PFSK-1 (cell line): ENCODE measurements around the gene MLF2. TPM values are rescaled to one million over a fixed set of nuclear protein-coding genes. Genes with fewer than 3 reads are reported as not detected.
A peak's percentile ranks its signal among the peaks of the same experiment; 100 is the strongest.

ENCODE experiments used
- FOXP2 ChIP-seq: optimal IDR thresholded peaks from 2 replicates; pipeline ENCODE3; 2011; ENCODE audit warnings: borderline replicate concordance, control low read depth, inconsistent platforms; ENCODE audit not compliant: insufficient read depth; ENCODE audit errors: extremely low read length, extremely low read depth
- POLR2AphosphoS5 ChIP-seq: IDR thresholded peaks from 2 replicates; pipeline ENCODE4 v1.6.1; 2012; ENCODE audit warnings: low read depth, mild to moderate bottlenecking, control low read depth, low read length, moderate library complexity
- REST ChIP-seq, 2 experiments: IDR thresholded peaks; 2 replicates each; pipeline versions ENCODE4 v1.6.1 to v1.8.0; 2011 to 2012; ENCODE audit warnings: low read depth in 2 of 2, low read length in 2 of 2, control low read depth in 1 of 2, inconsistent platforms in 1 of 2, mild to moderate bottlenecking in 1 of 2, moderate library complexity in 1 of 2; ENCODE audit not compliant: insufficient read depth in 1 of 2
- SIN3A ChIP-seq: IDR thresholded peaks from 2 replicates; pipeline ENCODE4 v1.6.1; 2012; ENCODE audit warnings: mild to moderate bottlenecking, low read length, moderate library complexity, borderline replicate concordance; ENCODE audit not compliant: insufficient read depth
- TAF1 ChIP-seq: IDR thresholded peaks from 2 replicates; pipeline ENCODE4 v1.6.1; 2012; ENCODE audit warnings: low read length, control low read depth, borderline replicate concordance; ENCODE audit not compliant: insufficient read depth
- polyA plus RNA-seq: library from polyadenylated mRNA; unstranded; fragments of >200 nt; gene quantifications from one replicate; pipeline ENCODE4 v1.2.1, GENCODE V29; 2012; ENCODE audit warnings: low read depth, missing spikeins; ENCODE audit not compliant: insufficient read length

Gene MLF2
- 364 TPM for polyA plus RNA-seq

GRCh38 chr12:6752921-6753771 is at the start of gene MLF2:
Gene MLF2 (minus strand): TSS chr12:6753141. CDS start chr12:6752334, 807 bp downstream.
- TF ChIP-seq FOXP2 (peak; percentile 79), TAF1 (peak; percentile 85), POLR2AphosphoS5 (peak; percentile 62), SIN3A (peak; percentile 3; the same call in 1 of the 2 replicates), REST (IDR thresholded peaks at IDR 0.05; ENCODE audit: insufficient read depth in 1 of 2, low read depth in 2 of 2, low read length in 2 of 2) (no peak)

GRCh38 chr12:6799147-6799546 is 46.2 kb upstream of the MLF2 start:
- TF ChIP-seq FOXP2 (no peak), REST (IDR thresholded peaks at IDR 0.05; ENCODE audit: insufficient read depth in 1 of 2, low read depth in 2 of 2, low read length in 2 of 2) (no peak), TAF1 (no peak), POLR2AphosphoS5 (no peak)

- TF ChIP-seq POLR2AphosphoS5 (no peak), SIN3A (no peak), TAF1 (no peak), REST (IDR thresholded peaks at IDR 0.05; ENCODE audit: insufficient read depth in 1 of 2, low read depth in 2 of 2, low read length in 2 of 2) (no peak), FOXP2 (no peak)
Observed at GRCh38 chr12:6796576-6796975, 43.6 kb upstream of the MLF2 start.

GRCh38 chr12:6795088-6795487 is 42.1 kb upstream of the MLF2 start:
- TF ChIP-seq FOXP2, result no peak
- TF ChIP-seq REST (IDR thresholded peaks at IDR 0.05; ENCODE audit: insufficient read depth in 1 of 2, low read depth in 2 of 2, low read length in 2 of 2), result no peak
- no peak for TF ChIP-seq TAF1
- no peak for TF ChIP-seq POLR2AphosphoS5
- TF ChIP-seq SIN3A, result no peak
